ENCODE results near the gene ZNF454. TPM values are rescaled to one million over a fixed set of nuclear protein-coding genes. Genes with fewer than 3 reads are reported as not detected.

The ZNF454 gene
- total RNA-seq (2021; ENCODE audit: unreplicated experiment): 0.61 TPM
- polyA plus RNA-seq (2012): not detected in 2 replicates
- Bru-seq, nascent RNA: percentile 15 among the genes with signal in this experiment
- BruChase-seq, experiment 1, labeled RNA remaining after a 6-hour chase: percentile 25 among the genes with signal in this experiment
- percentile 21 among the genes with signal in this experiment for BruChase-seq, experiment 2, labeled RNA remaining after a 2-hour chase
- long read RNA-seq: 0 reads

- H3K4me2 ChIP-seq (ENCODE audit: low read length): no peak within 1 kb of the TSS
- H3K4me3 ChIP-seq (replicated peaks in 1 of 2; ENCODE audit: low read depth in 1 of 2, low read length in 2 of 2): no peak within 1 kb of the TSS
- CTCF ChIA-PET: no interaction called here
- no peaks in the 10 kb centered on the region for H4K20me1 ChIP-seq (ENCODE audit: insufficient read depth)
- H3K79me2 ChIP-seq (ENCODE audit: insufficient read depth, low read length): no peaks in the 10 kb centered on the region
- POLR2A ChIA-PET: no interaction called here
- H3K27ac ChIP-seq (ENCODE audit: low read depth, low read length): no peak within 1 kb of the TSS
- H3K36me3 ChIP-seq (ENCODE audit: control insufficient read depth in 1 of 2, insufficient read depth in 2 of 2, low read length in 2 of 2): no peaks in the 10 kb centered on the region
- intact Hi-C loops (cut with micrococcal nuclease): no loop called here
- no peak for ATAC-seq
- RAD21 ChIA-PET (ENCODE audit: low non-redundant PET in 1 of 2, low total read pairs in 2 of 2, uncharacterized antibody in 2 of 2, unreplicated experiment in 2 of 2): no interaction called here
- no peak for DNase-seq (ENCODE audit: low read depth, low spot score)
- H3K4me1 ChIP-seq (ENCODE audit: control insufficient read depth in 1 of 2, insufficient read depth in 2 of 2, low read length in 2 of 2): no peaks in the 10 kb centered on the region
- peaks cover 15 to 21% of the 10 kb centered on the region in 2 experiments; a peak in 3 of 4 replicates for H3K9me3 ChIP-seq (ENCODE audit: control insufficient read depth in 1 of 2, insufficient read depth in 1 of 2, low read depth in 1 of 2, low read length in 2 of 2)
- no TSS peak for BruUV-seq (replicated peaks)
- no peaks in the 10 kb centered on the region for H3K9me2 ChIP-seq (ENCODE audit: insufficient read depth)
- H2AFZ ChIP-seq (ENCODE audit: low read depth, low read length, poor library complexity, severe bottlenecking): no peak within 1 kb of the TSS
- TF ChIP-seq, protein P1, sequence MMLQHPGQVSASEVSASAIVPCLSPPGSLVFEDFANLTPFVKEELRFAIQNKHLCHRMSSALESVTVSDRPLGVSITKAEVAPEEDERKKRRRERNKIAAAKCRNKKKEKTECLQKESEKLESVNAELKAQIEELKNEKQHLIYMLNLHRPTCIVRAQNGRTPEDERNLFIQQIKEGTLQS (IDR thresholded peaks at IDR 0.05): no peak
- no peak for TF ChIP-seq EZH2phosphoT487 (IDR thresholded peaks at IDR 0.05; ENCODE audit: borderline replicate concordance)
- no peak for TF ChIP-seq EGR1 (IDR thresholded peaks at IDR 0.05; ENCODE audit: low read depth)
- no peak for TF ChIP-seq ZNF274 (IDR thresholded peaks at IDR 0.05; ENCODE audit: low read depth, low read length)
- no peak for TF ChIP-seq FOSL1 (IDR thresholded peaks at IDR 0.05; ENCODE audit: low read depth)
- no peak for TF ChIP-seq JUND (IDR thresholded peaks at IDR 0.05)
- TF ChIP-seq, protein P2, sequence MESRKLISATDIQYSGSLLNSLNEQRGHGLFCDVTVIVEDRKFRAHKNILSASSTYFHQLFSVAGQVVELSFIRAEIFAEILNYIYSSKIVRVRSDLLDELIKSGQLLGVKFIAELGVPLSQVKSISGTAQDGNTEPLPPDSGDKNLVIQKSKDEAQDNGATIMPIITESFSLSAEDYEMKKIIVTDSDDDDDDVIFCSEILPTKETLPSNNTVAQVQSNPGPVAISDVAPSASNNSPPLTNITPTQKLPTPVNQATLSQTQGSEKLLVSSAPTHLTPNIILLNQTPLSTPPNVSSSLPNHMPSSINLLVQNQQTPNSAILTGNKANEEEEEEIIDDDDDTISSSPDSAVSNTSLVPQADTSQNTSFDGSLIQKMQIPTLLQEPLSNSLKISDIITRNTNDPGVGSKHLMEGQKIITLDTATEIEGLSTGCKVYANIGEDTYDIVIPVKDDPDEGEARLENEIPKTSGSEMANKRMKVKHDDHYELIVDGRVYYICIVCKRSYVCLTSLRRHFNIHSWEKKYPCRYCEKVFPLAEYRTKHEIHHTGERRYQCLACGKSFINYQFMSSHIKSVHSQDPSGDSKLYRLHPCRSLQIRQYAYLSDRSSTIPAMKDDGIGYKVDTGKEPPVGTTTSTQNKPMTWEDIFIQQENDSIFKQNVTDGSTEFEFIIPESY (IDR thresholded peaks at IDR 0.05; ENCODE audit: extremely low read depth, insufficient replicate concordance, low read length): no peak
- H3K27me3 ChIP-seq (ENCODE audit: insufficient read depth, low read length): no peaks in the 10 kb centered on the region
- no peak within 1 kb of the TSS for H3K9ac ChIP-seq (ENCODE audit: low read length)
These were observed at the start of gene ZNF454 for GRCh38 chr5:178940569-178941360. ZNF454 (plus strand) TSS chr5:178941198; CDS start chr5:178942792, 1,594 bp downstream.
